GM13977 (cell line): ENCODE measurements around the gene CCDC74B.
"Not testable (repeated sequence)": the region's sequence is repeated elsewhere in the genome, so short reads cannot be mapped to it uniquely, and the experiment has no call there.

Experiments used
- DNase-seq: peaks from one replicate; pipeline ENCODE4 v3.0.0; 2012; ENCODE audit warnings: low spot score
- CTCF ChIP-seq: IDR thresholded peaks from 2 replicates; pipeline ENCODE4 v1.5.1; 2012; ENCODE audit warnings: mild to moderate bottlenecking, control low read depth; ENCODE audit not compliant: insufficient read depth; ENCODE audit errors: extremely low read depth, missing control alignments
- in situ Hi-C: fragments of 300-500 bp; cut with MboI; formaldehyde crosslinking; loops from one replicate; pipeline ENCODE4 v1.12.0; 2022; ENCODE audit warnings: low sequenced_read_pairs, low pct_unique_long_range_greater_than_20kb, mixed read lengths, inconsistent platforms; ENCODE audit not compliant: unreplicated experiment

The CCDC74B gene

GRCh38 chr2:130158631-130159030 lies 13.7 kb upstream of the CCDC74B start:
- no peak for DNase-seq
- in situ Hi-C loops = loop anchor here (25.0 kb wide), 1 partner anchor 154 kb away; no protein-coding TSS in a partner anchor
- TF ChIP-seq CTCF = no peak

GRCh38 chr2:130157825-130158514 lies 13.1 kb upstream of the CCDC74B start:
- TF ChIP-seq CTCF = peak; percentile 39
- in situ Hi-C loops = loop anchor here (25.0 kb wide), 1 partner anchor 154 kb away; no protein-coding TSS in a partner anchor
- DNase-seq = peak; percentile 68

GRCh38 chr2:130157354-130157753 lies 12.4 kb upstream of the CCDC74B start:
- DNase-seq = not testable (repeated sequence)
- in situ Hi-C loops = loop anchor here (25.0 kb wide), 1 partner anchor 155 kb away; no protein-coding TSS in a partner anchor

GRCh38 chr2:130156624-130157004 lies 11.7 kb upstream of the CCDC74B start:
- in situ Hi-C loops = loop anchor here (25.0 kb wide), 1 partner anchor 156 kb away; no protein-coding TSS in a partner anchor

GRCh38 chr2:130155956-130156623 lies 11.2 kb upstream of the CCDC74B start:
- DNase-seq = peak; percentile 49
- TF ChIP-seq CTCF = peak; percentile 70
- in situ Hi-C loops = loop anchor here (25.0 kb wide), 1 partner anchor 156 kb away; no protein-coding TSS in a partner anchor

More at GRCh38 chr2:130156624-130157004, 11.7 kb upstream of the CCDC74B start:
- no peak for TF ChIP-seq CTCF
- no peak for DNase-seq

GRCh38 chr2:130154773-130155765 lies 10.2 kb upstream of the CCDC74B start:
- in situ Hi-C loops = loop anchor here (25.0 kb wide), 1 partner anchor 157 kb away; no protein-coding TSS in a partner anchor
- TF ChIP-seq CTCF = no peak
- DNase-seq = no peak

- not testable (repeated sequence) for DNase-seq
- in situ Hi-C loops = loop anchor here (25.0 kb wide), 1 partner anchor 158 kb away; no protein-coding TSS in a partner anchor
Measured at GRCh38 chr2:130154423-130154770, 9.5 kb upstream of the CCDC74B start.

- not testable (repeated sequence) for DNase-seq
- in situ Hi-C loops = loop anchor here (25.0 kb wide), 1 partner anchor 158 kb away; no protein-coding TSS in a partner anchor
Measured at GRCh38 chr2:130153721-130154422, 9.0 kb upstream of the CCDC74B start.
